Lower lobe of right lung (tissue), 2 donors: ENCODE measurements around the gene FCMR. TPM values are rescaled to one million over a fixed set of nuclear protein-coding genes. Genes with fewer than 3 reads are reported as not detected.

Experiments used
- ATAC-seq, 2 donors: fragments of 200-7000 bp; cut with Tn5 transposase; one replicate each; pipeline ENCODE4 v1.9.1; 2020 to 2022; ENCODE audit warnings: mild to moderate bottlenecking in 2 of 2, moderate library complexity in 2 of 2
- DNase-seq: peaks from one replicate; pipeline ENCODE4 v3.0.0-alpha.2; 2020
- H3K27ac ChIP-seq: fragments of 200-600 bp; one replicate; pipeline ENCODE4 v1.8.0; 2022
- H3K27me3 ChIP-seq: fragments of 200-600 bp; one replicate; pipeline ENCODE4 v1.8.0; 2022; ENCODE audit warnings: low read depth
- H3K36me3 ChIP-seq: fragments of 200-600 bp; one replicate; pipeline ENCODE4 v1.8.0; 2022; ENCODE audit warnings: mild to moderate bottlenecking
- H3K4me1 ChIP-seq: fragments of 200-600 bp; one replicate; pipeline ENCODE4 v1.8.0; 2022
- H3K4me3 ChIP-seq: fragments of 200-600 bp; one replicate; pipeline ENCODE4 v1.8.0; 2022; ENCODE audit warnings: mild to moderate bottlenecking
- H3K9me3 ChIP-seq: fragments of 200-600 bp; one replicate; pipeline ENCODE4 v1.8.0; 2022
- CTCF ChIP-seq: fragments of 200-600 bp; IDR thresholded peaks from one replicate; pipeline ENCODE4 v1.8.0; 2022; ENCODE audit warnings: antibody characterized with exemption, mild to moderate bottlenecking
- intact Hi-C: fragments of 100-400 bp; cut with DNase I; formaldehyde crosslinking; loops from one replicate; pipeline ENCODE4 v1.11.0; 2022
- total RNA-seq: library from RNA; stranded (reverse); fragmentation: NEBNext Ultra II Directional; extraction: Animal tissue kit (Norgen Biotek cat#: 25700); gene quantifications from one replicate; pipeline ENCODE4 v1.2.1, GENCODE V29; 2021
- donor health status: DM: no; HTN: yes; CAD: no; lungs with severe emphysema.

Gene FCMR
- total RNA-seq, 1 donor from 2014 or later = 6.8 TPM

- no peak for TF ChIP-seq CTCF
- no peak for DNase-seq
Measured at GRCh38 chr1:206886831-206887230, 34.9 kb downstream of the FCMR start.

GRCh38 chr1:206885341-206886060 is 36.2 kb downstream of the FCMR start:
- Histone ChIP-seq H3K27ac (no peak overlapping the region), H3K4me3 (no peak overlapping the region), H3K4me1 (peaks cover 2% of the 10 kb centered on the region), H3K27me3 (no peaks in the 10 kb centered on the region), H3K9me3 (no peaks in the 10 kb centered on the region), H3K36me3 (no peaks in the 10 kb centered on the region)
- no peak for DNase-seq
- ATAC-seq = no peak
- intact Hi-C loops = no loop called here
- TF ChIP-seq CTCF = no peak

More at GRCh38 chr1:206886831-206887230, 34.9 kb downstream of the FCMR start:
- intact Hi-C loops = no loop called here
- Histone ChIP-seq H3K9me3 (no peaks in the 10 kb centered on the region), H3K27ac (no peak overlapping the region), H3K27me3 (no peaks in the 10 kb centered on the region), H3K36me3 (no peaks in the 10 kb centered on the region), H3K4me3 (no peak overlapping the region), H3K4me1 (peaks cover 10% of the 10 kb centered on the region)
- ATAC-seq = no peak

- Histone ChIP-seq H3K4me1 (no peaks in the 10 kb centered on the region), H3K36me3 (no peaks in the 10 kb centered on the region), H3K27ac (no peak overlapping the region), H3K27me3 (no peaks in the 10 kb centered on the region), H3K4me3 (no peak overlapping the region), H3K9me3 (peaks cover 1% of the 10 kb centered on the region)
- DNase-seq (no peak), ATAC-seq (no peak)
- intact Hi-C loops = no loop called here
- no peak for TF ChIP-seq CTCF
Measured at GRCh38 chr1:206883876-206884275, 37.9 kb downstream of the FCMR start.

GRCh38 chr1:206883160-206883559 is 38.6 kb downstream of the FCMR start:
- no peak for DNase-seq
- no peak for ATAC-seq
- H3K27ac ChIP-seq = no peak overlapping the region
- H3K27me3 ChIP-seq = no peaks in the 10 kb centered on the region
- no peak overlapping the region for H3K4me3 ChIP-seq
- TF ChIP-seq CTCF = no peak
- intact Hi-C loops = no loop called here
- H3K9me3 ChIP-seq = peaks cover 8% of the 10 kb centered on the region
- H3K36me3 ChIP-seq = no peaks in the 10 kb centered on the region
- H3K4me1 ChIP-seq = no peaks in the 10 kb centered on the region

- no peaks in the 10 kb centered on the region for H3K4me1 ChIP-seq
- intact Hi-C loops = no loop called here
- ATAC-seq (no peak), DNase-seq (no peak)
- no peak for TF ChIP-seq CTCF
- H3K9me3 ChIP-seq = peaks cover 14% of the 10 kb centered on the region
- no peaks in the 10 kb centered on the region for H3K36me3 ChIP-seq
- no peak overlapping the region for H3K4me3 ChIP-seq
- H3K27me3 ChIP-seq = no peaks in the 10 kb centered on the region
- H3K27ac ChIP-seq = no peak overlapping the region
Measured at GRCh38 chr1:206882555-206882954, 39.2 kb downstream of the FCMR start.
